Measurements from ENCODE around the gene BRAT1. TPM values are rescaled to one million over a fixed set of nuclear protein-coding genes. Genes with fewer than 3 reads are reported as not detected.

Gene BRAT1
- total and polyA plus RNA-seq, 2 donors (not counting 1 experiment from before 2014, with no cell fraction given): 4.0 to 20.1 TPM

GRCh38 chr7:2526659-2527504 lies 28.4 kb downstream of the BRAT1 start:
- H4K20me1 ChIP-seq (ENCODE audit: control insufficient read depth, extremely low read depth, insufficient read depth, low read length): no peaks in the 10 kb centered on the region
- H3K9me3 ChIP-seq (ENCODE audit: control insufficient read depth, insufficient read depth, low read depth, low read length): no peaks in the 10 kb centered on the region
- peaks cover 25% of the 10 kb centered on the region for H3K4me1 ChIP-seq (ENCODE audit: control insufficient read depth, extremely low read depth, insufficient read depth, low read length)
- TF ChIP-seq EZH2 (IDR thresholded peaks at IDR 0.05; ENCODE audit: low read length, missing control alignments): no peak
- TF ChIP-seq, protein P1, sequence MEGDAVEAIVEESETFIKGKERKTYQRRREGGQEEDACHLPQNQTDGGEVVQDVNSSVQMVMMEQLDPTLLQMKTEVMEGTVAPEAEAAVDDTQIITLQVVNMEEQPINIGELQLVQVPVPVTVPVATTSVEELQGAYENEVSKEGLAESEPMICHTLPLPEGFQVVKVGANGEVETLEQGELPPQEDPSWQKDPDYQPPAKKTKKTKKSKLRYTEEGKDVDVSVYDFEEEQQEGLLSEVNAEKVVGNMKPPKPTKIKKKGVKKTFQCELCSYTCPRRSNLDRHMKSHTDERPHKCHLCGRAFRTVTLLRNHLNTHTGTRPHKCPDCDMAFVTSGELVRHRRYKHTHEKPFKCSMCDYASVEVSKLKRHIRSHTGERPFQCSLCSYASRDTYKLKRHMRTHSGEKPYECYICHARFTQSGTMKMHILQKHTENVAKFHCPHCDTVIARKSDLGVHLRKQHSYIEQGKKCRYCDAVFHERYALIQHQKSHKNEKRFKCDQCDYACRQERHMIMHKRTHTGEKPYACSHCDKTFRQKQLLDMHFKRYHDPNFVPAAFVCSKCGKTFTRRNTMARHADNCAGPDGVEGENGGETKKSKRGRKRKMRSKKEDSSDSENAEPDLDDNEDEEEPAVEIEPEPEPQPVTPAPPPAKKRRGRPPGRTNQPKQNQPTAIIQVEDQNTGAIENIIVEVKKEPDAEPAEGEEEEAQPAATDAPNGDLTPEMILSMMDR (conservative IDR thresholded peaks at IDR 0.05 in 1 of 2, IDR thresholded peaks at IDR 0.05 in 1 of 2; ENCODE audit: low read depth in 1 of 2, low read length in 2 of 2): no peak
- no peak overlapping the region for H2AFZ ChIP-seq (ENCODE audit: low read length)
- H3K27ac ChIP-seq (ENCODE audit: insufficient read depth, low read length): no peak overlapping the region
- no peak overlapping the region for H3K9ac ChIP-seq (ENCODE audit: insufficient read depth, low read length)
- no peak overlapping the region for H3K4me3 ChIP-seq (replicated peaks in 1 of 4; ENCODE audit: control extremely low read depth in 1 of 4, insufficient read depth in 1 of 4, low read depth in 3 of 4, low read length in 4 of 4)
- H3K4me2 ChIP-seq (ENCODE audit: extremely low read depth, insufficient read depth, low read length): no peak overlapping the region
- DNase-seq (ENCODE audit: low read depth in 2 of 2): no peak
- H3K79me2 ChIP-seq (ENCODE audit: control insufficient read depth, insufficient read depth, low read length): no peaks in the 10 kb centered on the region
- H3K27me3 ChIP-seq (ENCODE audit: control insufficient read depth, insufficient read depth, low read length): no peaks in the 10 kb centered on the region
- H3K36me3 ChIP-seq (ENCODE audit: control insufficient read depth, insufficient read depth, low read length): no peaks in the 10 kb centered on the region

DNA sequence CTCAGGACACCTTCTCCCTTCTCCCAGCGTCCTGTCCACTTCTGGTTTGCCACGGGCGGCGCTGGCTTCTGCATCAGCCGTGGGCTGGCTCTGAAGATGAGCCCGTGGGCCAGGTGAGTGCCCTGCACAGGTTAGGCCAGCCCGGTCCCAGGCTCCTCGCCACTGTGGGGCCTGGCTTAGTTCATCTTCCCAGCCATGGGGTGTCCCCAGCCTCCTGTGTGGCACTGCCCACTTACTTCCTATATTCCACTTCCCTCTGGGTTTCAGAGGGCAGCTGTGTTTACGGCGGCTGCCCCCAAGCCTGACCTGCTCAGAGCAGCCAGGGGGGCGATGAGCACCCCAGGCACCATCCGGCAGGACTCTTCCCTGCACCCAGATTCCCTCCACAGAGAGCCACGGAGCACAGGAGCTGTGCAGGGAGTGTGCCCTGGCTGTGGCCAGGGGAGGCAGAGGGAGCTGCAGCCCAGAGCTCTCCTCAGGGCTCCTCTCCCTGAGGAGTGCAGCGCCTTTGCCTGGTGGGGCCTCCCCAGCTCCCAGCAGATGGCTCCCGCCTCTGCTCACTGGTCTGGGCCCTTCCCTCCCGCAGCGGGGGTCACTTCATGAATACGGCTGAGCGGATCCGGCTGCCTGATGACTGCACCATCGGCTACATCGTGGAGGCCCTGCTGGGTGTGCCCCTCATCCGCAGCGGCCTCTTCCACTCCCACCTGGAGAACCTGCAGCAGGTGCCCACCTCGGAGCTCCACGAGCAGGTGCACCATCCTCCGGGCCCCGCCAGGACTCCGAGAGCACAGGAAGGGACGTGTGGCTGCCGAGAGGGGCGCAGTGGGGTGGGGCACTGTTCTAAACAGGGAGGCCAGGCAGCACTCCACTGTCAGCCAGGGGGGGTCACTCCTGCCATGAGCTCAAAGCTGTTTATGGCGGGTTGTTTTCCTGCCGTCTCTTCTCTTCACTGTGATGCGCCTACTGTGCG lies 29.4 kb downstream of the BRAT1 start:
- no peak for DNase-seq (ENCODE audit: low read depth in 2 of 2)
- H3K79me2 ChIP-seq (ENCODE audit: control insufficient read depth, insufficient read depth, low read length): no peaks in the 10 kb centered on the region
- H4K20me1 ChIP-seq (ENCODE audit: control insufficient read depth, extremely low read depth, insufficient read depth, low read length): no peaks in the 10 kb centered on the region
- H3K27ac ChIP-seq (ENCODE audit: insufficient read depth, low read length): no peak overlapping the region
- TF ChIP-seq, protein P1 (conservative IDR thresholded peaks at IDR 0.05 in 1 of 2, IDR thresholded peaks at IDR 0.05 in 1 of 2; ENCODE audit: low read depth in 1 of 2, low read length in 2 of 2): no peak
- no peak for TF ChIP-seq EZH2 (IDR thresholded peaks at IDR 0.05; ENCODE audit: low read length, missing control alignments)
- no peaks in the 10 kb centered on the region for H3K36me3 ChIP-seq (ENCODE audit: control insufficient read depth, insufficient read depth, low read length)
- H2AFZ ChIP-seq (ENCODE audit: low read length): no peak overlapping the region
- peaks cover 23% of the 10 kb centered on the region for H3K4me1 ChIP-seq (ENCODE audit: control insufficient read depth, extremely low read depth, insufficient read depth, low read length)
- no peak overlapping the region for H3K4me3 ChIP-seq (replicated peaks in 1 of 4; ENCODE audit: control extremely low read depth in 1 of 4, insufficient read depth in 1 of 4, low read depth in 3 of 4, low read length in 4 of 4)
- no peak overlapping the region for H3K4me2 ChIP-seq (ENCODE audit: extremely low read depth, insufficient read depth, low read length)
- no peaks in the 10 kb centered on the region for H3K27me3 ChIP-seq (ENCODE audit: control insufficient read depth, insufficient read depth, low read length)
- H3K9me3 ChIP-seq (ENCODE audit: control insufficient read depth, insufficient read depth, low read depth, low read length): no peaks in the 10 kb centered on the region
- H3K9ac ChIP-seq (ENCODE audit: insufficient read depth, low read length): no peak overlapping the region

Measured in fibroblast of lung (primary cell).